NCI-H2081 (cell line): ENCODE results near the gene RTEL1.
A peak's percentile ranks its signal among the peaks of the same experiment; 100 is the strongest.
"Not testable (repeated sequence)": the region's sequence is repeated elsewhere in the genome, so short reads cannot be mapped to it uniquely, and the experiment has no call there.

ENCODE experiments used
- DNase-seq, 2 experiments: peaks; one replicate each; lab custom pipeline; 2025; lab: John Stamatoyannopoulos, UW

Gene RTEL1

DNA sequence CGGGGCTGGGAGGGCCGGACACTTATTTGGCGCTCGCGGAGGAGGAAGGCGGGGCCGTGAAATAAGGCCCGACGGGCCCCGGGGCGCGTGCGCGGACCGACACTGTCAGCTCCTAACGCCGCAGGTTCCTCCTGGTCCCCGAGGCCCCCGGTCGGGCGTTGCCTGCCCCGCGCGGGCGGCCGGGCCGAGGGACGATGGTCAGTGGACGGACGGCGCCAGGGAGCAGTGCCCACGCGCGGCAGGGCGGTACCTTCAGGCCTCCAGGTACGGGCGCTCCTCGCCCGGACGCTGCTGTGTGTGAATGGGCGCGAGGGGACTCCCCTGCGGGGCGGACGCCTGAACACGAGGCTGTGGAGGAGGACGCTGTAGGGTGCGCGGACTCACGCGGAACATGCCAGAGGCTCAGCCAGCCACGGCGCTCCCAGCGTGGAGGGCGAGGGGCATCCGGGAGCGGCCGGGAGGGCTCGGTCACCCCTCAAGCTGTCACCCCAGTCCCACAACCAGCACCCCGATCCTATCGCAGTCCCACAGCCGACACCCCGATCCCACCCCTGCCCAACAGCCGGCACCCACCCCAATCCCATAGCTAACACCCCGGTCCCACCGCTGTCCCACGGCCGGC, 30.9 kb upstream of the RTEL1 start:
- peak; percentile 93 for DNase-seq

DNA sequence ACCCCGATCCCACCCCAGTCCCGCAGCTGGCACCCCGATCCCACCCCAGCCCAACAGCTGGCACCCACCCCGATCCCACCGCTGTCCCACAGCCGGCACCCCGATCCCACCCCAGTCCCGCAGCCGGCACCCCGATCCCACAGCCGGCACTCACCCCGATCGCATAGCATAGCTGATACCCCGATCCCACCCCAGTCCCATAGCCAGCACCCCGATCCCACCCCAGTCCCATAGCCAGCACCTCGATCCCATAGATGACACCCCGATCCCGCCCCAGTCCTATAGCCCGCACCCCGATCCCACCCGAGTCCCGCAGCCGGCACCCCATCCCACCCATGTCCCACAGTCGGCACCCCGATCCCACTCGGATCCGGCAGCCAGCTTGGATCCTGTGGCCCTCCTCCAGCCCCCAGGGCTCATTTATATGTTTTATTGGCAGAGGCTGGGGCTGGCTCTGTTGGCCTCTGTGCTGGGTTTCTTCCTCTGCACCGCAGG, 30.3 kb upstream of the RTEL1 start:
- no peak for DNase-seq

DNA sequence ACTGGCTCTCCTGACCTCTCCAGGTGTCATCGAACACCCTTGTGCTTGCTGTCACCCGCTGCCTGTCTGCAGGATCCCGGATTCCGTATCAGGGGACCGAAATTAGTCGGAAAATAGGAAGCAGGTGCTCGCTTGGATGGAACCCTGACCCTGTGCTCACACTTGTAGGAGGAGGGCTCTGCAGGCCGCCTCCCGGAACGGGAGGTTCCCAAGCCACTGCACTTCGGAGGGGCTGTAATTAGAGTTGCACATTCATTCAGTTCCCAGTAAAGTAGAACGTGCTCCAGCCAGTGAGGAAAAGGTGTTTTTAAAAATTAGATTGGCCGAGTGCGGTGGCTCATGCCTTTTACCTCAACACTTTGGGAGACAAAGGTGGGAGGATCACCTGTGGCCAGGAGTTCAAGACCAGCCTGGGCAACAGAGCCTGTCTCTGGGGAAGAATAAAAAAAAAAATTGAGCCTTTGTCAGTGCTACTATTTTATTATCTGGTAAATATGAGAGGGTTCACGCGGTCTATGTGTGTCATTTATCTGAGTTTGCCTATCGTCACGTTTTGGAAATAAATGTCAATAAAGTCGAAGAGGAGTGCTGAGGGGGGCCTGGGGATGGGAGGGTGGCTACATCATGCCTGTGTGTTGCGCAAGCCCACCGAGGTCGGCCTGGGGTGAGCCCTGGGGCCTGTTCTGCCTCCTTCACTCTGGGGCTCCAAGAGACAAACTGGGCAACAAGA, 29.7 kb upstream of the RTEL1 start:
- DNase-seq, result peak; percentile 79 to 92

DNA sequence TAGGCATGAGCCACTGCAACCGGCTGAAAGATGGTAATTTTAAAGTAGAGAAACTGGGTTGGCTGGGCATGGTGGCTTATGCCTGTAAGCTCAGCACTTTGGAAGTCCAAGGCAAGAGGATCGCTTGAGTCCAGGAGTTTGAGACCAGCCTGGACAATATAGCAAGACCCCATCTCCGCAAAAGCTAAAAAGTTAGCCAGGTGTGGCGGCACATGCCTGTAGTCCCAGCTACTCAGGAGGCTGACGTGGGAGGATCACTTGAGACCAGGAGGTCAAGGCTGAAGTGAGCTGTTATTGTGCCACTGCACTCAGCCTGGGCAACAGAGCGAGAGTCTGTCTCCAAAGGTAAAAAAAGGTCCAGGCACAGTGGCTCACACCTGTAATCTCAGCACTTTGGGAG, 27.2 kb upstream of the RTEL1 start:
- DNase-seq, result not testable (repeated sequence)

DNA sequence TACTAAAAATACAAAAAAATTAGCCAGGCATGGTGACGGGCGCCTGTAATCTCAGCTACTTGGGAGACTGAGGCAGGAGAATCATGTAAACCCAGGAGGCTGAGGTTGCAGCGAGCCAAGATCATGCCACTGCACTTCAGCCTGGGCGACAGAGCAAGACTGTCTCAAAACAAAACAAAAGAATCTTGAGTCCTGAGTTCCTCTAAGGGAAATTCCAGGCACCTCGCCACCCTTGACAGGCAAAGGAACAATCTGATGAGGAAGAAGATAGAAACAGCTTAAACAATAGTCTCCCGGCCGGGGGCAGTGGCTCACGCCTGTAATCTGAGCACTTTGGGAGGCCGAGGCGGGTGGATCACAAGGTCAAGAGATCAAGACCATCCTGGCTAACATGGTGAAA, 26.7 kb upstream of the RTEL1 start:
- not testable (repeated sequence) for DNase-seq

DNA sequence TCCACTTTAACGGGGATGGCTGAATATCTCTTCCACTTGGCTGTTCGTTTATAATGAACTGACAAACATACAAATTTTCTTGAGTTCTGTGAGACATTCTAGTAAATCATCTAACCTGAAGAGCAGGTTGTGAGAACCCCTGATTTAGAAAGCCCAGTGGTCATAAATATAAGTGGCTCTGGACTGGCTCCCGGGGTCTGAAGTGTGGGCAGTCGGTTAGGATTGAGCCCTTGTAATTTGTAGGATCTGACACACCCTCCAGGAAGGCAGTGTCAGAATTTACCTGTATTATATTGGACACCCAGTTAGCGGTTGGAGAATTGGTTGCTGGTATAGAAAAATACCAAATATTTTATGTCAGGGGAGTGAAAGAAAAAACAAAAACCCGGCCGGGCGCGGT, 24.4 kb upstream of the RTEL1 start:
- no peak for DNase-seq

DNA sequence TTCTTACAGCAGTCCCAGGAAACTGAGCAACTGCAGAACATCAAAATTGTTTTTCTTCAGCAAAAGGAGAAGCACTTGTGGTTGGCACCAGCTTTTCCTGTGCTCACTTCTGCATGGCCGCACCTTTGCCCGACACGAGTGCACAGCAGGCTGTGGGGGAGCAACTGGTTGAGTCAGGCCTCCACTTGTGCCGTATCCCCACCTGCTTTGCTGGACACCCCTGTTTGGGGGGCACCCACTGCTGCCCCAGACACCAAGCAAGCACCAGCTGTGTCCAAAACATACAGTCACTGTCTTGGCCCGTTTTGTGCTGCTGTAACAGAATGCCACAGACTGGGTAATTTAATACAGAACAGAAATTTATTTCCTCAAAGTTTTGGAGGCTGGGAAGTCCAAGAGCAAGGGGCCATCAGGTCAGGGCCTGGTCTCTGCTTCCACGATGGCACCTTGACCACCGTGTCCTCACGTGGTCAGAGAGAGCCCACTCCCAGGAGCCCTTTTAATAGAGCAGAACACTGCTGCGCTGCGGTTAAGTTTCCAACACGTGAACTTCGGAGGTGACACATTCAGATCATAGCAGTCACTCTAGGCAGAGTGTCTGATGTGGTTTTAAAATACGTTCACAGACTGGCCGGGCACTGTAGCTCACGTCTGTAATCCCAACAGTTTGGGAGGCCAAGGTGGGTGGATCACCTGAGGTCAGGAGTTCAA, 22.5 kb upstream of the RTEL1 start:
- no peak for DNase-seq

DNA sequence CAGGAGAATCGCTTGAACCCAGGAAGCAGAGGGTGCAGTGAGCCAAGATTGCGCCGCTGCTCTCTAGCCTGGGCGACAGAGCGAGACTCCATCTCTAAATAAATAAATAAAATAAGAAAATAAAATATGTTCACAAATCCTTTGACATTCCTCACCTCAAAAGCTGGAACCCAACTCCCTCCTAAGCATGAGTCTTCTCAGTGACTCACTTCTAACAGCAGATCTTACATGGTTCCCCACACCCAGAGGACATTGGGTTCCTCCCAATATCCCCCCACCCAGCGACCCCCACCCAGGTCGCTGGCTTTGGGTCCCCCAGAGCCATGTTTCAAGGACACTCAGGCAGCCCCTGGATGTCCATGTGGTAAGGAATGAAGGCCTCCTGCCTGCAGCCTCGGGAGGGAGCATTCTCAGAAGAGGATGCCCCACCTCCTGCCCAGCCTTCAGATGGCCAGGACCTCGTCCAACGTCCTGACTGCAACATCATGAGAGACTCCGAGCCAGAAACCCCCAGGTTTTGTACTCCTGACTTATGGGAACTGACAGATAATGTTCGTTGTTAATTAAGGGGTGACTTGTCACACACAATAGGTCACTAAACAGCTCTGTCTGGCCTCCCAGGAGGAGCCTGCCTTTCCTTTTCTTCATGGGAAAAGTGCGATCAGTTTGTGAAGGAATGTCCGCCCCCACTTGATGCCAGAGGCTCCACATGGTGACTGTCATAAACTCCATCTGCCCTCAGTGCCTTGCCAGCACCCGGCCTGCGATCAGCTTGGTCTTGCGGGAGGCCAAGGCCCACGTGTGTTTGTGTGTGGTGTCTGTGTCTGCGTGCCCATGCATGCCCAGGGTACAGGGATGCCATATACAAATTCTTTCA, 21.1 kb upstream of the RTEL1 start:
- no peak for DNase-seq

DNA sequence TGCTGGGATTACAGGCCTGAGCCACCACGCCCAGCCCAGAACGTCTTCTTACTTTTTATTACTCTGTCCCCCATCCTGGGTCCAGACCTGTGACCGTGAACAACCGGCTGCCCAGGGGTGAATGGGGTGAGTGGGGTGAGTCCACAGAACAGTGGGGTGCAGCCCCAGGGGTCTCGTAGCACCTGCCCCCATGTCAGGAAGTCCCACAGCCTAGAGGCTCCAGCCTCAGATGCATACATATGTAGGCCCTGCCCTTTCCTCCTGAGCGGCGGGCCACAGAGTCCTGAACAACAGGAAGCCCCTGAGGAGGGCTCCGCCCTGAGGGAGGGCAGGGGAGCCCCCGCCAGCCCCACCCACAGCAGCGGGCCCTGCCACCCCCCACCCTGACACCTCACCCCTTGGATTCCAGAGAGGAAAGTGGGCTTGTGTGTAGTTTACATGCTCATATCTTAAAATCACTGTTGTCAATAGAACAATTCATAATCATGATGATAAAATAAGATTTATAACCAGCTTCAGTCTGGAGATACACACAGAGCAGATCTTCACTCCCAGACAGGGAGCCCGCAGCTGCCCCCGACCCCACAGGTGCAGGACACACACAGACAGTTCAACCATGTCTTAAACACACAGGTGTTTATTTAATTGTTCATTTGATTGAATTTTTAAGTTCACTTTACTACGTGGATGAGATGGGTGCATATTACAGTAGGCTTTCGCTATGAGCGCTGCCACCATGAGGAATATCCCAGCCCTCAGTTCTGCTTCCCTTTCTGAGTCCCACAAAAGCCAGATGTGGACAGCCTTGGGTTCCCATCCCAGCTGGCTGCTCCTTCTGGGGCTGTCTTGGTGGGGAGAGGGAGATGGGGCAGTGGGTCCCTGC, 18.8 kb upstream of the RTEL1 start:
- no peak for DNase-seq

DNA sequence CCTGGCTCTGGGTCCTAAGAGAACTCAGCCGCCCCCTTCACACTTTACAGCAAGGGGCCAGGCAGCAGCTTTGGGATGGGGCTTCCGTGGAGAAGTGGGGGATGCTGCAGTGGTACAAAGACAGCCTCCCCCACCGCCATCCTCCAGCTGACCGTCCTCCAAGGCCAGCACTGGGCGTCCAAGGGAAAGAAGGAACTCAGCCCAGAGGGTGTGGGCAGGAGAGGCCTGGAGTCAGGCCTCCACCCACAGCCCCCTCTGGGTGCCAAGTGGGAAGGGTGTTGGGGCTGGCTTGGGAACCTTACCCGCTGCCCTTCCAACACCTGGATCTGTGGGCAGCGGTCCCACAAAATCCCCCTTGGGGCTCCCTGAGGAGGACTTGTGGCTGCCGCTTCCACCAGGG, 18.0 kb upstream of the RTEL1 start:
- DNase-seq, result no peak

DNA sequence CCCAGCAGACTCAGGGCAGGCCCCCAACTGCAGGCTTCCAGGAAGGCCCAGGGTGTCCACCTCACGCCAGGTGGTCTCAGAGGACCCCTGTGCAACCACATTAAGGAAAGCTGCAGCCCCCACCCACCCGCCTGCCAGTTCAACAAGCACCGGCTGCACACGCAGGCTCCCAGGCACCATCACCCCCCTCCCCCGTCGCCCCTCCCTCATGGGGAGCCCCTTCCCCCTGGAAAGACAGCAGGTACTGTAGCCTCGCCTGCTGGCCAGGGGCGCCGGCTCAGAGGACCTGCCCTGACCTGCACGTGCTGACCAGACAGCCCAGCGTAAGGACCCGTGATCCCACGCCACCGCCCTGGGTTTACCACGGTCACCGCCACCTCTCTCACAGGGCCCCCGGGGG, 17.4 kb upstream of the RTEL1 start:
- not testable (repeated sequence) for DNase-seq

DNA sequence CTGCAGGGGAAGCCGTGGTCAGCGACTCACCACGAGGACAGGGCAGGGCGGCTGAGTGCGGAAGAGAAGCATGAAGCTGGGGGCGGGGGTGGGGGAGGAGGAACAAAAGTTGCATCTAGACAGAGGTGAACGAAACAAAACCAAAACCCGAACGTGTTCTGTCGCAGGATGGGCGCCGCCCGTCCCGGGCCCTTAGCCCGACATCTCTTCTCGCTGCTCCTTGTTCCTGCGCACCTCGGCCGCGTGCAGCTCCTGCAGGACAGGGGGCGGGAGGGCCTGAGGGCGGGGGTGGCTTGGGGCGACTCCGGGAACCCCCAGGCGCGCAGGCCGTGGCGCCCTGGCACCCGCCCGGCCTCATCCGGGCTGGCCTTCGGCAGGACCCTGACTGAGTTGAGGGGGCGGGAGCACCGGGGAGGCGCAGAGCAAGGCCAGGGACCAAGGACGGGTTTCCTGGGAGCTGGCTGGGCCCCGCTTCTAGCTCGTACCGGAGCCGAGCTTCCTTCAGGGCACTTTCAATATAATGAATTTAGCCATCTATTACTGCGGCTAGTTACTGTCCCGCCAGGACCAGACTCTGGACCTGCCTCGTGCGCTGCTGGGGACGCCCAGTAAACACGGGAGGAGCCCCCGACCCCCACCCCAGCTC, 16.8 kb upstream of the RTEL1 start:
- no peak for DNase-seq

DNA sequence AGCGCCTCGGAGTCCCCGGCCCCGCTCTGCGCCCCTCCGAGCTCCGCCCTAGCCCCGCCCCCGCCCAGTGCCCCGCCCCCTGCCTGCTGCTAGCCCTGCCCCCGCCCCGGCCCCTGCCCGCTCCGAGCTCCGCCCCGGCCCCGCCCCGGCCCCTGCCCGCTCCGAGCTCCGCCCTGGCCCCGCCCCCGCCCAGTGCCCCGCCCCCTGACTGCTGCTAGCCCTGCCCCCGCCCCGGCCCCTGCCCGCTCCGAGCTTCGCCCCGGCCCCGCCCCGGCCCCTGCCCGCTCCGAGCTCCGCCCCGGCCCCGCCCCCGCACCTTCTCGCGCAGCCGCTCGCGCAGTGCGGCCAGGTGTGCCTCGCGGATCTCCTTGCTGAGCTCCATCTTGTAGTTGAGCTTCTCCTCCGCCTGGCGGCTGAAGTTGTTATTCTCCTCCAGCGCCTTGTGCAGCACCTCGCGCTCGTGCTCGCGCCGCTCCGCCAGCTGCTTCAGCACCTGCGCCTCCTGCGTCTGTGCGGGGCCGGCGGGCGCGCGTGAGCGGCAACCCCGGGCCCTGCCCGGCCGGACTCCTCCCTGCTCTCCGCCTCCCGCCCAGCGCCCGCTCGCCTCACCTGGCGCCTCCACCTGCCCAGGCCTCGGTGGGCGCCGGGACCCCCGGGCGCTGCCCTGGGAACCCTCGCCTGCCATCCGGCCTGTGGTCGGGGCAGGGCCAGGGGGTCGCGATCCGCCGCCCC, 16.2 kb upstream of the RTEL1 start:
- DNase-seq, result peak; percentile 88 to 97

DNA sequence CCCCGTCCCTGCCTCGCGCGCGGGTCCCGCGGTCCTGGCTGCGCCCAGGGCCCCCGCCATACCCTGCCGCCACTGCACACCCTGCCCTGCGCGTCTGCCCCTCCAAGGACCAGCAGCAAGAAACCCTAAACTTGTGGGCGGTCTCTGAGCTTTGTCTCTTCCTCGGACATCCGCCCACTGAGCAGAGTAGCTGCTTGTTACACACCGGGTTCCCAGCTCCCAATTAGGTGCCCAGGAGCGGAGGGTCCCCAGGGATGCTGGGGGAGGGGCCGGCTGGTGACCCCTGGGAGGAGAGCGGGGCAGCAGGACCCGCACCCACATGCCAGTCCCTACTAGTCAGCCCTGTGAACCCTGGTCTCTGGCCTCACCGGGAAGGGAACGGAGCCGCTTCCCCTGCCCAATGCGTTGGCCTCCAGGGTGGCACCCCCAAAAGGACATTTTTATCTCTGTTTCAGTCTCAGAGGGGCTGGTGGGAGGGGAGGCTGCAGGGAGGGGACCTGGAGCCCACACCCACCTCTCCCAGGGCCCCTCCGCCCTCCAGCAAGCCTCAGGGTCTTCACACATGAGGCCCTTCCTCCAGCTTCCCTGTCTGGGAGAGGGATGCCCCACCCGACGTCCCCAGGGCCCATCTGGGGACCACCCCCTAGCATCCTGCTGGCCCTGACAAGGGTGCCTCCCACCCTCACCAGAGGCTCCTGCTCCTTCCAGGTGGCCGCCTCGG, 15.4 kb upstream of the RTEL1 start:
- no peak for DNase-seq

DNA sequence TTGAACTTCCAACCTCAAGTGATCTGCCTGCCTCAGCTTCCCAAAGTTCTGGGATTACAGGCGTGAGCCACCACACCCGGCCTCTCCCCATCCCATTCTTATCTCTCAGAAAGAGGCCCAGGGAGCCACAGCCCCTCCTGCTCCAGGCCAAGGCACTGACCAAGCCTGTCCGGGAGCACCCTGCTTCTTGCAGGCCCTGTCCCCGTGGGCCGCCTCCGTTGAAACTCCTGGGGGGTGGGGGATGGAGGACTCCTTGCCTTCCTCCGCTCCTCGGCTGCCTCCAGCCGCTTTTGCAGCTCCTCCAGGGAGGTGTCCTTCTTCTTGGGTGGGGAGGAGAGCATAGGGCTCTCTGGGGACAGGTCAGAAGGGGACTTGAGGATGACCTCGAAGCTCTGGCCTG, 14.6 kb upstream of the RTEL1 start:
- DNase-seq, result no peak

DNA sequence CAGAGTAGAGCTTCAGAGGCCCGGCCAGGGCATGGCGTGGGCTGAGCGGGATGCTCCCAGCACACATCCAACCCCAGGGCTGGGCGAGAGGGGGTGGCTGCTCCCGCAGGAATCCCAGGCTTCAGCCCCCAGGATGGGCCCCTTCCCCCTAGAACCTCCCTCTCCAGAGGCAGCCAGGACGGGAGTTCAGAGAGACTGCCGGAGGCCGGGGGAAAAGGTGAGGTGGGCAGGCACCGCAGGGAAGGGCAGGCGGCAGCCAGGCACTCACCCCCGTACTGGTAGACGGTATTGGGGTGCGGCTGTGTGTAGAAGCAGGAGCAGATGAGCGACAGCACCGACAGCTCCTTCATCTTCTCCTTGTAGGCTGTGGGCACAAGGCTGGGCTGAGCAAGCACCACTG, 14.2 kb upstream of the RTEL1 start:
- no peak for DNase-seq

DNA sequence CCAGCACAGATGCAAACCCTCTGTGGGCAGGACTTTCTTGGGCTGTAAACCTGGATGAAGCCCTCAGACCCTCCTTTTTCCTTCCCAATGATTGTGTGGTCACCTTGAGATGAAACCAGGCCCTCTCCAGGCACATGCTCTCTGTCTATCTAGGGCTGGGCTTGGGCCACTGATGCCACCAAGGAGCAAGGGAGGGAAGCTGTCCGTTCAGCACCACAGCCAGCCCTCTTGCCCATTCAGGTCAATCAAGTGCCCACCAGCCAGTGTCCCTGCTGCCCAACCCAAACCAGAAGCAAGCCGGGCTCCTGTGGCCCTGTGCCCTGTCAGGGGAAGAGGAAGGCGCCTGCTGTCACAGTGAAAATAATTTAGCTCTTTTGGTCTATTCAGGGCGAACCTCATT, 12.9 kb upstream of the RTEL1 start:
- no peak for DNase-seq

DNA sequence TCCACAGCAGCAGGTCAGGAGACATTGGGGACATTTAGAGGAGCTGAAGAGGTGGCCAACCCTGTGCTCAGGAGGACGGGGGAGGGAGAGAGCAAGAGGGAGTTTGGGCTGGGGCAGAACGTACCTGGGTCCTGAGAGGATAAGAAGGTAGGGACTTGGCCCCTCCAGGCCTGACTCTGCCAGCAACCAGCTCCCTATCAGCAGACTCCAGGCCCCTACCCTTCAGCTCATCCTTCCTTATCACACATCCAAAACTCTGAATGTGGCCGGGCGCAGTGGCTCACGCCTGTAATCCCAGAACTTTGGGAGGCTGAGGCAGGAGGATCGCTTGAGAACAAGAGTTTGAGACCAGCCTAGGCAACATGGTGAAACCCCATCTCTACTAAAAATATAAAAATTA, 9.9 kb upstream of the RTEL1 start:
- no peak for DNase-seq

DNA sequence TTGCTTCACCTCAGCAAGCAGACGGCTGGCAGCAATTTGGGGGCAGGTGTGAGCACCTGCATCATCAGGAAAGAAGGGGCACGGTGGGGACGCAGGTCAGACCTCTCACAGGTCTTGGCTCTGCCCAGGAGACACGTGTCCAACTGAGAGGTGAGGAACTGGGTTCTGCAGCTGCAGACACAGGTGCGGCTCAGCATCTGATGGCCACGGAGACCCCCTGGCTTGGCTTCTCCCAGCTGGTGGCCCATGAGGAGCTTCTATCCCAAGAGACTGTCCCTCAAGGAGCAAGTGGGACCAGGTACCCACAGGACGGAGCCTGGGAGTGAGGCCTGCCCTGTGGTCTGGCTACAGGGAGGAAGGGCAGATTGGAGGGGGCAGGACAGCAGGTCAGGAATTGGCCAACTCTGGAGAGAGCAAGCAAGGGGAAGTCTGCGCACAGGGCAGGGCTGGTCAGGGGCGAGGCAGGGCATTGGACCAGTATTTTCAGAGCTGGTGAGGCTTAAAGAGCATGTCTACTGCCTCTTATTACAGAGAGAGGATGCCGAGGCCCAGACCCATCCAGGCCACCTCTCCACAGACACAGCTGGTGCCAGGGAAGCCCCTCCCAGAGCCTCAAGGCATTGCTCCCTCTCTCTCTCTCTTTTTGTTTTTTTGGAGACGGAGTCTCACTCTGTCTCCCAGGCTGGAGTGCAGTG, 9.1 kb upstream of the RTEL1 start:
- peak in 1 of 2 experiments; percentile 58 for DNase-seq
